GM19455 (cell line): Measurements from ENCODE around the gene MDM4.

Experiments used
- ATAC-seq: cut with Tn5 transposase; IDR thresholded peaks from one replicate; pipeline ENCODE4 v1.9.1; 2021; ENCODE audit not compliant: unreplicated experiment

The MDM4 gene

DNA sequence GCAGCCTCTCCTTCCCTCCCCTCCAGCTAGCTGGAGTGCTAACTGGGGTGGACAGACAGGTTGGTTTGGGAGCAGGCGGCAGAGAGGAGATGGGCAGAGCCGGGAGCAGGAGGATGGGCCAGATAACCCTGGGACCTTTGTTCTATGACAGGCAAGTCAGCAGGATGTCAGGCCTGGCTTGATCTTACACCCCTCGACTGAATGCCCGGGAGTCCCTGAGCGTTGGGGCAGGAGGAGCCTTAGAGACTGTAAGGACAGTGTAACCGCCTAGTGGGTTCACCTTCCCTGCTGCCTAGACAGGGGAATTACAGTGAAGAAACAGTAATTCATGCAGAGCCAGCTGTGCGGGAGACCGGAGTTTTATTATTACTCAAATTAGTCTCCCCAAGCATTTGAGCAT, 60.2 kb downstream of the MDM4 start:
- ATAC-seq, result no peak

DNA sequence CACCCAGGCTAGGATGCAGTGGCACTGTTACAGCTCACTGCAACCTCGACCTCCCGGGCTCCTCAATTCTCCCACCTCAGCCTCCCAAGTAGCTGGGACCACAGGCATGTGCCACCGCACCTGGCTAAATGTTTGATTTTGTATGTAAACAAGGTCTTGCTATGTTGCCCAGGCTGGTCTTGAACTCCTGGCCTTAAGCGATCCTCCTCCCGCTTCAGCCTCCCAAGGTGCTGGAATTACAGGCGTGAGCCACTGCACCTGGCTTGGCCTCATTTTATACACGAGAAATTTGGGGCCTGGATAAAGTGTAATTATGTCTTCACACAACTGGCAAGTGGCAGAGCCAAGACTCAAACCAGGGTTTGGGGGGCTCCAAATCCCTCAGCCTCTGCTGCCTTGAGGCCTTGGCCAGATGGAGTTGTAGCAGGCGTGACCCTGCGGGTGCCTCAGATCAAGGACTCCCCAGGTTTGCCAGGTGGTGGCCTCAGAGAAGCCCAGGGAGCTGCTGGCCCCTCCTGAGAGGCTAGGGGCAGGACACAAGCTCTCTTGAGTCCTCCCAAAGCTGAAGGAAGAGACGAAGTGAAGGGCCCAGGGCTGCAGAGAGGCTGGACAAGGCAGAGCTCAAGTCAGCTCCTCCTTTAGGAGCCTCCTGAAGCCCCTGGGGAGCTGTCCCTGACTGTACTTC, 61.7 kb downstream of the MDM4 start:
- no peak for ATAC-seq

DNA sequence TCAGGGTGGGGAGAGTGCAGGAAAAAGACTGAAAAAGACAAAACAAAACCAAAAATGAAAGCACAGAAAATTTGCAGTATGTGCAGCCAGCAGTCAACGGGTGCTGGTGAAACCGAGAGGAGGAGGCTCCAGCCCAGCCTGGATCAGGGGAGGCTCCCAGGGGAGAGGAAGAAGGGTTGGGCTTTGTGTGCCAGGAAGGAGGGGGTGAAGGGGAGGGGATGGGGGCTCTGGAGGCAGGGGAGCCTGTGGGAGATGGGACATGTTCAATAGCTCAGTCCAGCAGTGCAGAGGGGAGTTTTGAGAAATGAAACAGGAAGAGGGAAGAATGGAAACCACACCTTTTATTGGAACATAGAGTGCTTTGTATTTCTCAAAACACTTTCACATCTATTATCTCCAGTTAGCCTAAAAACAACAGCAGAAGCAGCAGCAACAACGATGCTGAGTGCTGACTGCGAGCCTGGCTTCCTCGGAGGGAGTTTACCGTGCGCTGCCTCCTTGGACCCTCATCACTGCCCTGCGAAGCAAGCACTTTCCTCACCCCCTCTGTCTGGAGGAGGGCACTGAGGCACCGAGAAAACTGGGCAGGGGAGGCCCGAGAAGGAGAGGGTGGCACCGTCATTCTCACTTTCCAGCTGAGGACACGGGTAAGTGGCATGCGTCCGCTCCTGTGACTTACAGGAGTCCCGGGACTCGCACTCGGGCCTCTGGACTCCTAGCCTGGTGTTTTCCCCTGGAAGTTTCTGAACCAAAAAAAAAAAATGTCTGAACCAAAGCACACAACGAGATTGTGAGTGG, 62.9 kb downstream of the MDM4 start:
- peak; percentile 54 for ATAC-seq

DNA sequence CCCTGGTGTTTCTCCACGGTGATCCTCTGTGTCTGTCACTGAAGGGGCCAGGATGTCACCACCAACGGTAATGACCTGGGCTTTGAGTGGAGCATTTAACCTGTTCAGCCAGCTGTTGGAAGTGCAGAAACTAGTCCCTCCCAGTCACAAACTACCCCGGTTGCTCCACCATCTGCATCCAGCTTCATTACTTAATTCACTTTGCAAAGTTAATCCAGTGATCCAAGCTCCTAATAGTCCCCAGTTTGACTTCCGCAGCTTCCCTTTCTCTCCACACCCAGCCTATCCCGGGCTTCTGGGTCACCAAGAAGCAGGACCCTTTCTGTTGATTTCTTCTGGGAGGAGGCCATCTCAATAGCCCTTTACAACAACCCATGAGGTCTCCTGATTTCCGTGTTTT, 63.5 kb downstream of the MDM4 start:
- ATAC-seq, result no peak

DNA sequence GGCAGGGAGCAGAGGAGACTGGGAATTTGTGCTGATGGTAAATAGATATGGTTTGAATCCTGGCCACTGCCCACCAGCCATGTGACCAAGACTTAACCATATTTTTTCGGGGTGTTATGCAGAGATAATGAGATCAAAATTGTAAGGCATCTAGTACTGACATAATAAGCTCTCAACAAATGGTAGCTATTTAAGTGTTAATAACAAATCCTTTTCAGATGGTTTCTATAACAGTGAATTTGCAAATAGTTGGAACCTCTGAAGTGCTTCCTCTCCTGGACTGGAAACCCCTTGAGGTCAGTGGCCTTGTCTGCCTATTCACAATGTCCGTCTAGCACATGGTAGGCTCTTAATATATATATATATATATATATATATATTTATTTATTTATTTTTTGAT, 64.7 kb downstream of the MDM4 start:
- ATAC-seq, result no peak

DNA sequence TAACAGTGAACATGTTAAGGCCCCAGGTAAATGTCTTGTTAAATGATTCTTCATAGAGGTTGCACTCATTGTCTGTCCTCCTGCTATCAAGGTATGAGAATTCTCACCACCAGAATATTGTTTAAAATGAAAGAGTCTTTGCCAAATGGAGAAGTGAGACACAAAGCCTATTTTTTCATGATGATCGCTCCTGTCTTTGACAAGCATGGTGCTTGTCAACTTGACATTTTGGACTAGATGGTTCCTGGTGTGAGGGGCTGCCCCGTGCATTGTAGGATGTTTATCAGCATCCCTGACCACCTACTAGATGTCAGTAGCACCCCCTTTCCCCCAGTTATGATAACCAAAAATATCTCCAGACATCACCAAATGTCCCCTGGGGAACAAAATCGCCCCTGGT, 65.6 kb downstream of the MDM4 start:
- ATAC-seq, result no peak

DNA sequence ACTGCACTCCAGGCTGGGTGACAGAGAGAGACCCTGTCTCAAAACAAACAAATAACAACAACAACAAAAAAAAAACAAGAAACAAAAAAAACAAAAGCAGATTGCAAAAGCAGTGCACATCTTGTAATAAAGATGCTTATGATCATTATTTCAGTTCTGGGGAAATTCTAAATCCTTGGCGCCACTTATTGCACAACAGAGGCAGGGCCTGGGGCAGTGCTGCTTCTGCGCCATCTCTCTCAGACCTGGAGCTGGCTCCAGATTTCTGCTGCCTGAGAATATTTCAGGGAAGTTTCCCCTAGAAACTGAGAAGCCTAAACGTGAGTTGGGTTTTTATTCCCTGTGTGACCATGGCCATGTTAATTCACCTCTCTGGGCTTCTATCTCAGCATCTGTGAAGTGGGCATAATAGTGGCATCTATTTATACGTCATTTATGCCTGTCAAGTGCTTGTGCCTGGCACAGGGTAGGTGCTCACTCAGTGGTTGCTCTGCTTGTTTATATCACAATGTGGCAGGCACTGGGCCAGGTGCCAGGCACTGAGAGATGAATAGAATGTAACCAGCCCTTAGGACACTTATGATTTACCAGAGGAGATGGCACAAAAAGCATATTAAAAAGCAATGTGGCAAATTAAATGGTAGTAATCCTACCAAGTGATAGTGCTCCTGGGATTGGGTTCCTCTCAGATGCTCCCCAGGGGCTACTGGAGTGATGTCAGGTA, 67.9 kb downstream of the MDM4 start:
- no peak for ATAC-seq

DNA sequence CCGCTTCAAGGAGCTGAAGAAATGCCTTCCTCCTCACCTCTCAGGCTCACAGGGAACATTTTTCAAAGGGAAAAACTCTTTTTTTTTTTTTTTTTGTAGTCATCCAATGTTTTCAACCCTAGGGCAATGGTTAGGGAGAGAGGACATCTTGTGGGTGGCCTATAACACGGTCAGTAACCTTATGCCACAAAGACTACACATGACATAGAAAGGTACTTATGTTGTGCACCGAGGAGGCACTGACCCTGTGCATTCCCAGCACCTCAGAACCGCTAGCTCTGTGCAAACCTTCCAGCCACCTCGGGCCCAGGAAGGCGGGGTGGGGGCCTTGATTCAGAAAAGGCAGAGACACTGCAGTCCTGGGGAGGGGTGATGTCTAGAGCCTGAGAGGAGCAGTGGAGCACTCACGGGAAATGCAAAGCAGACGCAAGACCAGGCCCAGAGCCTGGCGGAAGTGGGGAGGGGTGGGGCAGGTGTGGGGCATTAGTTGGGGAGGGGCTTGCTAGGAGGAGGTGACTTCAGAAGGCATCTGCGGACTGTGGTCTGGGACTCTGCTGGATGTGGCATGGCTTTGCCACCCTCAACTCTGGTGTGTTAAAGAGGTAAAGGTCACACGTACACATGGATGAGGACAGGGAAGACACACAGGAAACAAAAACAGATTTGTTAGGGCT, 68.6 kb downstream of the MDM4 start:
- ATAC-seq, result no peak

DNA sequence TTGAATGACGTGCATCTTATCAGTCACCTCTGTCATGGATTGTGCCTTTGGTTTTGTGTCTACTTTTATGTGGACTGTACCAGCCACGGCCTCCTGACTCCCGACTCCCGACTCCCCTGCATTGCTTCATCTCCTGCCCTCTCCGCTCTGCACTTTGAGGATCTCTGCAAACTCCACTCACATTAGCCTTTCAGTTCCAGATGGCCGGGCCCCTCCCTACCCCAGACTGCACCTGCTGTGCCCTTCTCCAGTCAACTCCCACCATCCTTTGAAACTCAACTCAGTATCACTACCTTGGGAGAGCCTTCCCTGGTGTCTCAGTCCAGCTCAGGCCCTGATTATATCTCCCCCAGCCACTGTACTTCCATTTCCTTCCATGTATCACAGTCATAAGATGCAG, 71.4 kb downstream of the MDM4 start:
- ATAC-seq, result no peak

DNA sequence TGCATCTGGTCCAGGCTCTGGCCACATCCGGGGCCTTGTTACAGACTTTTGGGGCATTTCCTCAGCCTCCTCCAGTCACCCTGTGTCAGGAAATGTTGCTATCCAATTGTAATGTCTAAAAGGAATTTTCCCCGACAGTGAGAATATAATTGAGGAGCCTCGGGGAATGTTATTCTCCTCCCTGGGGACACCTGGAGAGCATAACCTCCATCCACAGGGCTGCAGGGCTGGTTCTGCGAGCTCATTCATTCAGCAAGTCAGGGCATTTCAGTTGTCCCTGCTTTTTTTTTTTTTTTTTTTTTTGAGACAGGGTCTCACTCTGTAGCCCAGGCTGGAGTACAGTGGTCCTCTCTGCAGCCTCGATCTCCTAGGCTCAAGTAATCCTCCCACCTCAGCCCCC, 72.6 kb downstream of the MDM4 start:
- no peak for ATAC-seq

DNA sequence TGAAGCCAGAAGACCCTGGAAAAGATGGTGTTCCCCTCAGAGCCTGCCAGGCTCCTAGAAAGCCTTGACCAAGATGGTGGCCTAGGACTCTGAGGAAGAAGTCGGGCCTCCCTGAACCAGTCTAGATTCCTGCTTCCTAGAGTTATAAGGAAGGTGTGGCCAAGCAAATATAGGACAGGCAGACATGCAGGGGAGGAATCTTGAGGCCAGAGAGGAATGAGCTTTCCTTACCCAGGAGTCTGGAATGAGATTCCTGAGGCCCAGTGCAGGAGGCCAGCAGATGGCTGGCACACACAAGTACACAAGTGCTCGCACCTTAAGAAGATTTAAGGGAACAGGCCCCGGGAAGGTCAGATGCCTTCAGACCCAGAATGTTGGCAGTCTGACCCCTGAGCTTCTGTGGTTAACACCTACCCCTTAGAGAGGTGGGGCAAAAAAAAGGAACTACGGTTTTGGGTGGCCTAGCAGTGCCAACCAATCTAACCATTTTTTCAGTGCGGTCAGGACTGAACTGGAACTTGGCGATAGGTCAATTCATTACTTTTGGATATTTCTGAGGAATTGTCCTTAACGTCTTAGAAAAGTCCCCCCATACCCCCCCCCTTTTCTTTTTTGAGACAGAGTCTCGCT, 73.3 kb downstream of the MDM4 start:
- no peak for ATAC-seq

DNA sequence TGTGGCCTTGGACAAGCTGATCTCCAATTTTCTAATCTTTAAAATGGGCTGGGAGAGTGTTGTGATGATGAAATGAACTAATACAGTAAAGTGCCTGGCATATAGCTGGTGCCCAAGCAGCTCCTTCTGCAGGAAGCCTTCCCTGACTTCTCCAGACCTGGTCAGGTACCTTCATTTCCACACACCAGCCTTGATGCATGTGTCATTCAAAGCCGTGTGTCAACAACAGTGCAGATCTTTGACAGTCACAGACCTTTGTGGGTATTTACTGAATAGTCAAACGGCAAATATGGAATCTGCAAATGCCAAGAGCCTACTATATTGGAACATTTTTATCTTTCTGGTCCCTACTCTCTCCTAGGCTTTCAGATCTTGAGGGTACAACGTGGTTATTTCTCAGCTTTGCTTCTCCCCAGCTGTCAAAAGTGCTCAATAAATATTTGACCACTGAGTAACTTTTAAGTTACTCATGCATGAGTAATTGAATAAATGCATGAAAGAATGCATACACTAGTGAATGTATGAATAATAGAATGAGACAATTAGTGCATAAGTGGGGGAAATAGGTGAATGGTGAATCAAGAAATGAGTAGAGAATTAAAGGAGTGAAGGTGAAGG, 75.4 kb downstream of the MDM4 start:
- ATAC-seq, result no peak

DNA sequence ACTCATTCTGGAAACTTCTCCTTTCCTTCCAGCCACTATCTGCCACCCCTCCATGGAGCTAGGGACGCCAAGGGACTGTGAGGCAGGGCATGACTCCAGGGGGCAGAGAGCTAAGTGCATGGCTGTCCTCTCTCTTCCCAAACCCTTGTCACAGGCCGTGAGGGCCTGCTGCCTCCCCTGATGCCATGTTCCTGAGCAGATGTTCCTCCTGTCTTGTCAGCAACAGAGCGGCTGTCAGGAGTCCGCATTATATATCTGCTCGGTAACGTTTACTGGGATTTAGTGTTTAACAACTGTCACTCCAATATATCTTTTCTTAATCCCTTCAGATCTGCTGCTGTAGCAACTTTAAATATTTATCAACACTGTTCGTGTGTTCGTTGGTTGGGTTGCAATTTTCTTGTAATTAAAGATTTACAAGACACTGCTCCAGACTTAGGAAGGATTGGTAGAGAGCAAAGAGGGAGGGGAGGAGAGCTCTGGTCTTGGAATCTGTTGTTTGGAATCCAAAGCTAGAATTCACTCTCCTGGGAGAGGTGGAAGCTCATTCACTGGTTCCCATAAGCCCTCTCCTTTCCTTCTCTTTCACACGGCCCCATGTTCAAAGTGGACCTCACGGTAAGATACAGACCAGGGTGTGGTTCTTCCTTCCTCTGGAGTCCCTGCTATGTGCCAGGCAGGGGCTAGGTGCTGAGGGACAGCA, 76.2 kb downstream of the MDM4 start:
- no peak for ATAC-seq

DNA sequence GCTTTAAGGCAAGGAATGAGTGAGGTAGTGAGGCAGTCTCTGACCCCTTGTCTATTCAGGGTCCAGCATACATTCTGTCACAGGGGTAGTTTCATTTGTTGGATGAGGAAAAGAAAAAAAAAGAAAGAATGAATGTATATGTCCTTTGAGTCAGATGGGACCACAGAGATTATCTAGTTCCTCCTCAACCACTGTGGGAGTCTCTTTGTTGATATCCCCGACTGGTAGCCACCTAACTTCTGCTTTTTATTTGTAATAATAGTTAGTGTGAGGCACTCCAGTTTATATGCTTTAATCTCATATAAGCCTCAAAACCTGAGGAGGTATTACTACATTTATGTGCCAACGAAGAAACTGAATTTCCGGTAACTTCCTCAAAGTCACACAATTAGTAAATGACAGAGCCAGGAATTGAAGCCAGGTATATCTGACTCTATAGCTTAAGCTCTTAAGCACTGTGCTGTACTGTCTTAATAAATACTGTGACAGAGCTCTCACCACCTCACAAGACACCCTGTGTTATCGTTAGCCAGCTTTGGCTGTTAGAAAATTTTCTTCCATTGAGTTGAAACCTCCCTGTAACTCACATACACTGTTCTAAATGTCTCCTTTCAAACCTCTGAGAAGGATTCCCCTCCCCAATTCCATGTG, 82.2 kb downstream of the MDM4 start:
- no peak for ATAC-seq

DNA sequence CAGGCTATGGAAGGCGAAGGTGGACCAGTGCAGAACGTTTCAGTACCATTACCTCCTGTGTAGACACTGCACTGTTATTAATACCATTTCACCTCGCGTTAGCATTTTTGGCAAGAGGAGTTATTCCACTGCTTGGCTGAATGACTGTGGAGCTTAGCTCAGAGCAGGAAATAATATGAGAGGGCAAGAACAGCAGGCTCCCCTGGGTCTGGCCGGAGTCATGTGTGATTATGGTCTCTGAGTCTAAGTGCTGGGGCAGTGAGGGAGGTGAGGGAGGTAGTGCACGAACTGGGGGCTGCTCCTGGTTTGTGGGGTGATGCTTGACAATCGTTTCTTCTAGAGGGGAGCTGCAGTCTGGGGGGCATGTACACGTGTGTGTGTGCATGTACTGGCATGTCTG, 82.9 kb downstream of the MDM4 start:
- ATAC-seq, result no peak

DNA sequence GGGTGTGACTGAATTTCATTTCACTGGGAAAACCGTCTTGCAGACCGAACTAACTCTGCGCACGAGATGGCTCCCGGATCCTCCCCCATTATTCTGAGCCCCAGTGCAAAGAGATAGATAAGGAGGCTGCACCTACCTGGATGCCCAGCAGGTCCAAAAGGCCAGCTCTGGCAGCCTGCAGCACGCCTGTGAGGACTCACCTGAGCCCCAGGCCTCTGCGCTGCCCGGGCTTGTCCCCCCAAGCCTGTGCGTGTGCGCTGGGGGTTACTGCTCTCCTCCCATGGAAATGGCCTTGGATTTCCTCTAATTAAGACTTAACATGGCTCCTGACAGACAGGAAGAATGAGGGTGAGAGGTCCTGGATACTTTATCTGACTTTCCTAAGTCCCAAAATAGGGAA, 83.4 kb downstream of the MDM4 start:
- ATAC-seq, result no peak

DNA sequence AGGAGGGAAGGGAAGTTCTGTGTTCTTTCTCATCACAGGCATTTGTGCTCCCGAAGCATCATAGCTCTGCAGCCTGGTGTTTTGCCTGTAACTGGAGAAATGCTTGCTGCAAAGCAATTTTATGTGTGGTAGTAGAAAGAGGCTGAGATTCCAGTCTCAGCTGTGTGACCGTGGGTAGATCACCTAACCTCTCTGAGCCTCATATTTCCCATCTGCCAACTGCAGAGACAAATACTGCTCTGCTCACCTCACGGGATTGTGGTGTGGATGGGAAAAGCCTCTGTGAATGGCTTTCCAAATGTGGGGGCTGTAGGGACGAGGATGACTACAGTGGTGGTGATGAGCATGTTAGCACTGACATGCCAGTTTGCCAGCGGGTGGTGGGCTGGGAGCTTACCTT, 84.0 kb downstream of the MDM4 start:
- no peak for ATAC-seq

DNA sequence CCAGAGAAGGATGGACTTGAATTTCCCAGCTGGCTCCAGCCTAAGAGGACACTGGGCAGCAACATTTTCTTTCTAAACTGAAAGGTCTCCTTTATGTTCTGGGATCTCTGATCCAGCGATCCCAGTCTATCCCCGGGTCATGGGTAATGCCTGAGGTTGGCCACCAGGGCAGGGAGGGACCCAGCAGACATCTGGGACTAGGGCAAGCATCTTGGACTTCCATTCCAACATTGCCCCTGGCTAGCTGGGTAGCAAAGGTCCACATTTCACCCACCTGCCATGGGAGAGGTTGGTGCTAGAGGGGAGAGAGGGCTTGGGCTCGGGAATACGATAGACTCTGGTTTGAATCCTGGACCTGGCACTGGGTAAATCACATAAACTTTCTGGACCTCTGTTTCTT, 84.8 kb downstream of the MDM4 start:
- ATAC-seq, result no peak

DNA sequence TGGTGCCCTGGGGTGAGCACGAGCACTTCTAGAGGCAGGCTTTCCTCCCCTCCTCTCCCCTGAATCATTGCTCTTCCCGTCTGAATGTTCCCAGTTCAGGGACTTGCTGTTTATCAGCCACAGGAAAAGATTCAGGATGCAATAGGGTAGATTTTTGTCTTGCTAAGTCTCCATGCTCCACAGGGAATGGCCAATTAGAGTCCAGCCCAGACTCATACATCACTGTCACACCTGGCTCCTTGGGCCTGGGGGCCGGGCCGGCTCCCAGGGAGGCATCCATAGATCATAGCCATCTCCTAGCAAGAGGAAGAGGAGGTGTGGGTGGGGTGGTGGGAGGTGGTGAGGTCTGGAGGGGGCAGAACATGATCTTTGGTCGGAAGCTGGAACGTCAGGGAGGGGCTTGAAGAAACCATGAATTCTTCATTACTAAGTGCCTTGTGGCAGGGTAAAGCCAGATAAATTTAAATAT, 85.9 kb downstream of the MDM4 start:
- no peak for ATAC-seq
